ENCODE results near the gene ACOT12.

DNA sequence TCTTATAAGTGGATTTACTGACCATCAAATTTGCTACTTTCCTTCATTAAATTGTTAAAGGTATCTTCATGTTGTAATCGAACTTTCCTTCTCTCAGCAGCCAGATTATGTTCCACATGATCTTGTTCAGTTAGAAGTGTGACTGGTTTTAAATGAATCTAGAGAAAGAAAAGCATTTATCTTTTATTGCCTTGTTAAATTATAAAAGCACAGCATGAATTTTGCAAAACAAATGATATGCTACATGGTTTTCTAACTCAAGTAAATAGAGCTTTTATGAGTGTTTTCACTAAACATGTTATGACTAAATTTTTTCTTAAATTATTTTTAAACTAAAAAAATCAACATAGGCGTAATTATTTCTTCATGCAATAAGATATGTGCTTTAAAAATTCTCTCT is 34.1 kb downstream of the ACOT12 start:
- TF ChIP-seq EZH2phosphoT487 (IDR thresholded peaks at IDR 0.05; ENCODE audit: insufficient read depth, low read depth) (no peak), EZH2 (IDR thresholded peaks at IDR 0.05; ENCODE audit: insufficient read depth, poor library complexity, severe bottlenecking) (no peak)

Measured in GM23248 (cell line).